GM12872 (cell line): ENCODE results near the gene PKIG.

Experiments used
- CTCF ChIP-seq: IDR thresholded peaks from 3 replicates; pipeline ENCODE4 v1.5.1; 2011; ENCODE audit warnings: low read depth, mild to moderate bottlenecking, low read length, moderate library complexity; ENCODE audit not compliant: insufficient read depth

PKIG gene

GRCh38 chr20:44649976-44650375 lies 67.6 kb downstream of the PKIG start:
- TF ChIP-seq CTCF, result no peak

GRCh38 chr20:44650771-44651433 lies 68.5 kb downstream of the PKIG start:
- TF ChIP-seq CTCF, result no peak

- no peak for TF ChIP-seq CTCF
These were observed 69.0 kb downstream of the PKIG start for GRCh38 chr20:44651434-44651683.

GRCh38 chr20:44651684-44652423 lies 69.5 kb downstream of the PKIG start, which contains the start of gene ADA:
Gene ADA, minus strand, starts transcription at chr20:44651699. Its CDS starts 92 bp downstream, at chr20:44651607.
- TF ChIP-seq CTCF, result peak; percentile 15; the same call in 1 of the 3 replicates

GRCh38 chr20:44653546-44653945 lies 71.2 kb downstream of the PKIG start:
- TF ChIP-seq CTCF, result no peak

GRCh38 chr20:44656448-44656847 lies 74.1 kb downstream of the PKIG start:
- no peak for TF ChIP-seq CTCF

- no peak for TF ChIP-seq CTCF
These were observed 75.5 kb downstream of the PKIG start for GRCh38 chr20:44657875-44658274.
